H9 (cell line): Measurements from ENCODE around the gene TSPYL4. TPM values are rescaled to one million over a fixed set of nuclear protein-coding genes. Genes with fewer than 3 reads are reported as not detected.

ENCODE experiments used
- DNase-seq: peaks from one replicate; pipeline ENCODE4 v3.0.0-alpha.2; 2017
- H2AFZ ChIP-seq: one replicate; pipeline ENCODE4 v1.6.1; 2013; ENCODE audit warnings: mild to moderate bottlenecking, low read length, control low read depth, moderate library complexity
- H2AK5ac ChIP-seq: 2 replicates; pipeline ENCODE4 v1.6.1; 2013; ENCODE audit warnings: low read length, control low read depth, mixed read lengths; ENCODE audit not compliant: insufficient read length
- H2BK120ac ChIP-seq: one replicate; pipeline ENCODE4 v1.6.1; 2013; ENCODE audit warnings: low read depth, mild to moderate bottlenecking, low read length, control low read depth, inconsistent platforms; ENCODE audit not compliant: poor library complexity, severe bottlenecking
- H2BK12ac ChIP-seq: 2 replicates; pipeline ENCODE4 v1.6.1; 2013; ENCODE audit warnings: low read length, control low read depth, mixed read lengths, low read depth; ENCODE audit not compliant: insufficient read length
- H2BK15ac ChIP-seq: 2 replicates; pipeline ENCODE4 v1.6.1; 2013; ENCODE audit warnings: low read depth, low read length, control low read depth
- H2BK20ac ChIP-seq: one replicate; pipeline ENCODE4 v1.6.1; 2013; ENCODE audit warnings: low read depth, mild to moderate bottlenecking, low read length, control low read depth, inconsistent platforms; ENCODE audit not compliant: poor library complexity, severe bottlenecking
- H2BK5ac ChIP-seq: 2 replicates; pipeline ENCODE4 v1.6.1; 2013; ENCODE audit warnings: low read length, control low read depth, mixed read lengths; ENCODE audit not compliant: insufficient read length
- H3K14ac ChIP-seq: 2 replicates; pipeline ENCODE4 v1.6.1; 2013; ENCODE audit warnings: low read length, control low read depth; ENCODE audit not compliant: insufficient read depth
- H3K18ac ChIP-seq: 2 replicates; pipeline ENCODE4 v1.6.1; 2013; ENCODE audit warnings: low read depth, mild to moderate bottlenecking, mixed read lengths, low read length, control low read depth; ENCODE audit not compliant: insufficient read length
- H3K23ac ChIP-seq: 2 replicates; pipeline ENCODE4 v1.6.1; 2013; ENCODE audit warnings: low read length, control low read depth, mixed read lengths, low read depth; ENCODE audit not compliant: insufficient read length
- H3K23me2 ChIP-seq: 2 replicates; pipeline ENCODE4 v1.6.1; 2013; ENCODE audit warnings: low read depth, mild to moderate bottlenecking, mixed read lengths, low read length, control low read depth; ENCODE audit not compliant: insufficient read length, poor library complexity, severe bottlenecking
- H3K27ac ChIP-seq: 2 replicates; pipeline ENCODE4 v1.5.1; 2013; ENCODE audit warnings: low read length, control low read depth, mixed read lengths, low read depth; ENCODE audit not compliant: insufficient read length
- H3K27me3 ChIP-seq: 2 replicates; pipeline ENCODE4 v1.6.1; 2013; ENCODE audit warnings: low read length, control low read depth, inconsistent platforms; ENCODE audit not compliant: insufficient read depth
- H3K4ac ChIP-seq: 2 replicates; pipeline ENCODE4 v1.6.1; 2013; ENCODE audit warnings: low read depth, mild to moderate bottlenecking, control low read depth, inconsistent platforms, low read length, moderate library complexity
- H3K4me1 ChIP-seq: 2 replicates; pipeline ENCODE4 v1.6.1; 2013; ENCODE audit warnings: low read length, control low read depth, inconsistent platforms; ENCODE audit not compliant: insufficient read depth
- H3K4me2 ChIP-seq: 2 replicates; pipeline ENCODE4 v1.6.1; 2013; ENCODE audit warnings: low read length, control low read depth, mixed read lengths; ENCODE audit not compliant: insufficient read length, insufficient read depth
- H3K56ac ChIP-seq: 2 replicates; pipeline ENCODE4 v1.6.1; 2013; ENCODE audit warnings: low read depth, mild to moderate bottlenecking, mixed read lengths, low read length, control low read depth; ENCODE audit not compliant: insufficient read length
- H3K79me1 ChIP-seq: 2 replicates; pipeline ENCODE4 v1.6.1; 2013; ENCODE audit warnings: low read depth, mild to moderate bottlenecking, moderate library complexity, low read length, control low read depth, inconsistent platforms; ENCODE audit not compliant: insufficient read depth, poor library complexity, severe bottlenecking
- H3K79me2 ChIP-seq: 2 replicates; pipeline ENCODE4 v1.6.1; 2013; ENCODE audit warnings: low read length, control low read depth, inconsistent platforms; ENCODE audit not compliant: insufficient read depth
- H3K9ac ChIP-seq: 2 replicates; pipeline ENCODE4 v1.6.1; 2013; ENCODE audit warnings: low read length, control low read depth, mixed read lengths; ENCODE audit not compliant: insufficient read length; ENCODE audit errors: extremely low read depth
- H3K9me3 ChIP-seq: one replicate; pipeline ENCODE4 v1.6.1; 2013; ENCODE audit warnings: low read depth, low read length, inconsistent platforms; ENCODE audit not compliant: control insufficient read depth
- H3T11ph ChIP-seq: one replicate; pipeline ENCODE4 v1.6.1; 2013; ENCODE audit warnings: mild to moderate bottlenecking, low read length, control low read depth, inconsistent platforms
- H4K20me1 ChIP-seq: one replicate; pipeline ENCODE4 v1.6.1; 2013; ENCODE audit not compliant: control insufficient read depth, insufficient read length, insufficient read depth
- H4K5ac ChIP-seq: 2 replicates; pipeline ENCODE4 v1.6.1; 2013; ENCODE audit warnings: low read depth, mild to moderate bottlenecking, mixed read lengths, low read length, control low read depth; ENCODE audit not compliant: insufficient read length
- H4K8ac ChIP-seq: replicated peaks from 2 replicates; pipeline ENCODE4 v1.6.1; 2013; ENCODE audit warnings: low read length, control low read depth, mixed read lengths, low read depth; ENCODE audit not compliant: insufficient read length
- H4K91ac ChIP-seq: 2 replicates; pipeline ENCODE4 v1.6.1; 2013; ENCODE audit warnings: low read depth, mild to moderate bottlenecking, moderate library complexity, mixed read lengths, low read length, control low read depth; ENCODE audit not compliant: insufficient read length
- H3K27ac Mint-ChIP-seq, 3 experiments: 2 replicates in 2 of 3; 3 replicates in 1 of 3; pipeline ENCODE4 v1.8.0; 2020 to 2021; ENCODE audit warnings: mixed read lengths in 3 of 3, mild to moderate bottlenecking in 1 of 3, moderate library complexity in 1 of 3
- H3K27me3 Mint-ChIP-seq: 2 replicates; pipeline ENCODE4 v1.8.0; 2021; ENCODE audit warnings: low read depth, mild to moderate bottlenecking, moderate library complexity, mixed read lengths
- H3K36me3 Mint-ChIP-seq, 3 experiments: 2 replicates in 2 of 3; 3 replicates in 1 of 3; pipeline ENCODE4 v1.8.0; 2020 to 2021; ENCODE audit warnings: low read depth in 3 of 3, mixed read lengths in 3 of 3; ENCODE audit not compliant: insufficient read depth in 1 of 3
- H3K4me1 Mint-ChIP-seq, 2 experiments: 2 replicates each; pipeline ENCODE4 v1.8.0; 2020; ENCODE audit warnings: mixed read lengths in 2 of 2
- H3K4me3 Mint-ChIP-seq, 2 experiments: 2 replicates in 1 of 2; 3 replicates in 1 of 2; pipeline ENCODE4 v1.8.0; 2020 to 2021; ENCODE audit warnings: mild to moderate bottlenecking in 2 of 2, mixed read lengths in 2 of 2, moderate library complexity in 1 of 2
- H3K9me3 Mint-ChIP-seq, 2 experiments: 2 replicates in 1 of 2; 3 replicates in 1 of 2; pipeline ENCODE4 v1.8.0; 2020; ENCODE audit warnings: mild to moderate bottlenecking in 2 of 2, mixed read lengths in 2 of 2, moderate library complexity in 1 of 2
- CTCF ChIP-seq: fragments of 200-600 bp; sonication (generic); conservative IDR thresholded peaks from 3 replicates; pipeline ENCODE4 v1.8.0; 2021; ENCODE audit warnings: antibody characterized with exemption, mild to moderate bottlenecking
- WGBS: extraction: QIAGEN DNeasy Blood & Tissue Kit; methylation state at CpG from one replicate; pipeline ENCODE4 v1.1.7; 2013; ENCODE audit warnings: missing lambda C conversion rate, low lambda C conversion rate, mixed read lengths; ENCODE audit not compliant: insufficient read length; ENCODE audit errors: extremely low coverage; 5-methylcytosine and 5-hydroxymethylcytosine counted together
- total RNA-seq: library from RNA; stranded (reverse); gene quantifications from 2 replicates; pipeline ENCODE4 v1.2.1, GENCODE V29; 2021

The TSPYL4 gene
- total RNA-seq, 1 experiment from 2014 or later, result 19.0 TPM

- H3K4ac ChIP-seq, result no peak overlapping the region
- H3K4me3 Mint-ChIP-seq, result no peak overlapping the region
- H2BK12ac ChIP-seq, result no peak overlapping the region
- no peak overlapping the region for H2BK15ac ChIP-seq
- H3K27me3 ChIP-seq, result no peaks in the 10 kb centered on the region
- H3K4me1 ChIP-seq, result no peaks in the 10 kb centered on the region
- H3K79me1 ChIP-seq, result no peaks in the 10 kb centered on the region
- no peak overlapping the region for H3K27ac Mint-ChIP-seq
- H4K20me1 ChIP-seq, result no peaks in the 10 kb centered on the region
- H2BK120ac ChIP-seq, result no peak overlapping the region
- no peak overlapping the region for H2BK5ac ChIP-seq
- no peak overlapping the region for H2AFZ ChIP-seq
- H3T11ph ChIP-seq, result no peak overlapping the region
- no peak overlapping the region for H3K18ac ChIP-seq
- H3K14ac ChIP-seq, result no peak overlapping the region
- no peak overlapping the region for H3K23ac ChIP-seq
- no peak overlapping the region for H3K9ac ChIP-seq
- peaks cover 0 to 4% (median 0%) of the 10 kb centered on the region in 3 experiments; a peak in 3 of 7 replicates for H3K36me3 Mint-ChIP-seq
- H2BK20ac ChIP-seq, result no peak overlapping the region
- H3K4me2 ChIP-seq, result no peak overlapping the region
- no peak for TF ChIP-seq CTCF
- H3K79me2 ChIP-seq, result no peaks in the 10 kb centered on the region
- WGBS, result no CpG with 5 or more reads among the region's 18 CpGs
- DNase-seq, result no peak
- H3K4me1 Mint-ChIP-seq, result no peaks in the 10 kb centered on the region
- no peak overlapping the region for H3K27ac ChIP-seq
- peaks cover 3% of the 10 kb centered on the region for H3K23me2 ChIP-seq
- no peak overlapping the region for H4K8ac ChIP-seq
- H3K27me3 Mint-ChIP-seq, result no peaks in the 10 kb centered on the region; the same call in 1 of the 2 replicates
- no peak overlapping the region for H3K56ac ChIP-seq
- H4K5ac ChIP-seq, result no peak overlapping the region
- no peak overlapping the region for H2AK5ac ChIP-seq
- no peaks in the 10 kb centered on the region; a peak in 1 of 5 replicates for H3K9me3 Mint-ChIP-seq
- H3K9me3 ChIP-seq, result no peaks in the 10 kb centered on the region
- no peak overlapping the region for H4K91ac ChIP-seq
These were observed 4.6 kb upstream of the TSPYL4 start for GRCh38 chr6:116258520-116258919.
